Activated CD8-positive, alpha-beta memory T cell treated with anti-CD3 and anti-CD28 coated beads for 48 hours (primary cell): ENCODE data around the gene MARCKSL1.
"Not testable (repeated sequence)": the region's sequence is repeated elsewhere in the genome, so short reads cannot be mapped to it uniquely, and the experiment has no call there.

Source experiments
- DNase-seq, 3 experiments: peaks; one replicate each; pipeline ENCODE4 v3.0.0-alpha.2; 2020; ENCODE audit warnings: low read depth in 2 of 3, low spot score in 2 of 3

MARCKSL1 gene

GRCh38 chr1:32334274-32334861 is 1.7 kb downstream of the MARCKSL1 start:
- DNase-seq: no peak

GRCh38 chr1:32333251-32333963 is 2.6 kb downstream of the MARCKSL1 start:
- DNase-seq: no peak

GRCh38 chr1:32332290-32333079 is 3.5 kb downstream of the MARCKSL1 start:
- DNase-seq: no peak

- no peak for DNase-seq
Measured at GRCh38 chr1:32331549-32331948, 4.5 kb downstream of the MARCKSL1 start.

- DNase-seq: no peak
Measured at GRCh38 chr1:32330558-32331151, 5.4 kb downstream of the MARCKSL1 start.

- no peak for DNase-seq
Measured at GRCh38 chr1:32329931-32330466, 6.0 kb downstream of the MARCKSL1 start.

- DNase-seq: no peak
Measured at GRCh38 chr1:32327204-32327603, 8.8 kb downstream of the MARCKSL1 start.

GRCh38 chr1:32321712-32322291 is 14.2 kb downstream of the MARCKSL1 start:
- no peak for DNase-seq

- no peak for DNase-seq
Measured at GRCh38 chr1:32318127-32318869, 17.7 kb downstream of the MARCKSL1 start.

GRCh38 chr1:32316903-32317277 is 19.1 kb downstream of the MARCKSL1 start:
- DNase-seq: no peak

- no peak for DNase-seq
Measured at GRCh38 chr1:32311709-32312393, 24.2 kb downstream of the MARCKSL1 start.

- DNase-seq: no peak
Measured at GRCh38 chr1:32309960-32310359, 26.1 kb downstream of the MARCKSL1 start.

GRCh38 chr1:32307324-32307723 is 28.7 kb downstream of the MARCKSL1 start:
- DNase-seq: no peak

GRCh38 chr1:32305310-32305709 is 30.7 kb downstream of the MARCKSL1 start:
- no peak for DNase-seq

GRCh38 chr1:32303997-32304622 is 31.9 kb downstream of the MARCKSL1 start:
- no peak for DNase-seq

GRCh38 chr1:32303358-32303757 is 32.7 kb downstream of the MARCKSL1 start:
- no peak for DNase-seq

- DNase-seq: no peak
Measured at GRCh38 chr1:32299327-32299726, 36.7 kb downstream of the MARCKSL1 start.

GRCh38 chr1:32298211-32298610 is 37.8 kb downstream of the MARCKSL1 start:
- not testable (repeated sequence) for DNase-seq
